GM23338 (cell line): ENCODE results near the gene FRMD3.

Source experiments
- CREB1 ChIP-seq: fragments of 250-450 bp; sonication (Bioruptor Pico); IDR thresholded peaks from 2 replicates; pipeline ENCODE4 v1.5.0; 2020; ENCODE audit warnings: low read depth, mild to moderate bottlenecking, moderate library complexity
- CTCF ChIP-seq, 2 experiments: fragments of 200-600 bp in 1 of 2; sonication (generic) in 1 of 2; conservative IDR thresholded peaks; 2 replicates each; pipeline versions ENCODE4 v1.5.1 to v1.6.1; 2016 to 2017; ENCODE audit warnings: antibody characterized with exemption in 2 of 2, low read depth in 2 of 2, mild to moderate bottlenecking in 2 of 2, moderate library complexity in 1 of 2
- ETS1 ChIP-seq: IDR thresholded peaks from 2 replicates; pipeline ENCODE4 v1.6.1; 2016; ENCODE audit warnings: antibody characterized with exemption
- EZH2 ChIP-seq: fragments of 200-600 bp; sonication (generic); IDR thresholded peaks from one replicate; pipeline ENCODE4 v1.8.0; 2017; ENCODE audit warnings: antibody characterized with exemption, mild to moderate bottlenecking, low read depth; ENCODE audit not compliant: unreplicated experiment
- EZH2phosphoT487 ChIP-seq: fragments of 200-600 bp; sonication (generic); IDR thresholded peaks from one replicate; pipeline ENCODE4 v1.8.1; 2018; ENCODE audit warnings: antibody characterized with exemption; ENCODE audit not compliant: unreplicated experiment
- JUNB ChIP-seq: IDR thresholded peaks from one replicate; pipeline ENCODE4 v1.6.1; 2016; ENCODE audit warnings: antibody characterized with exemption; ENCODE audit not compliant: unreplicated experiment
- NANOG ChIP-seq: IDR thresholded peaks from 2 replicates; pipeline ENCODE4 v1.6.1; 2016; ENCODE audit warnings: antibody characterized with exemption, borderline replicate concordance
- POLR2AphosphoS5 ChIP-seq: IDR thresholded peaks from 2 replicates; pipeline ENCODE4 v1.6.1; 2016; ENCODE audit warnings: antibody characterized with exemption, low read depth
- REST ChIP-seq: IDR thresholded peaks from one replicate; pipeline ENCODE4 v1.6.1; 2018; ENCODE audit warnings: antibody characterized with exemption; ENCODE audit not compliant: unreplicated experiment
- ZNF114 ChIP-seq: fragments of 250-450 bp; sonication (Bioruptor Pico); IDR thresholded peaks from 2 replicates; pipeline ENCODE4 v1.5.0; 2020; ENCODE audit warnings: mild to moderate bottlenecking, moderate library complexity
- ZNF331 ChIP-seq: fragments of 250-450 bp; sonication (Bioruptor Pico); IDR thresholded peaks from 2 replicates; pipeline ENCODE4 v1.5.0; 2020; ENCODE audit warnings: low read depth, mild to moderate bottlenecking, moderate library complexity
- ZNF462 ChIP-seq: fragments of 250-450 bp; sonication (Bioruptor Pico); IDR thresholded peaks from 2 replicates; pipeline ENCODE4 v1.5.0; 2020; ENCODE audit warnings: mild to moderate bottlenecking, moderate library complexity

- TF ChIP-seq CTCF (conservative IDR thresholded peaks at IDR 0.05; ENCODE audit: low read depth in 2 of 2) (no peak), POLR2AphosphoS5 (no peak), EZH2phosphoT487 (no peak), EZH2 (no peak), CREB1 (CRISPR knock-in tag) (no peak), REST (no peak), JUNB (no peak), ZNF114 (no peak), ETS1 (no peak), ZNF462 (CRISPR knock-in tag) (no peak), ZNF331 (no peak), NANOG (no peak)
Observed at GRCh38 chr9:83582029-83582428, 43.8 kb upstream of the FRMD3 start.
